ENCODE data around the gene MAPT.

Gene MAPT

GRCh38 chr17:45863857-45864654 is 30.3 kb upstream of the MAPT start:
- DNase-seq: no peak

DNA sequence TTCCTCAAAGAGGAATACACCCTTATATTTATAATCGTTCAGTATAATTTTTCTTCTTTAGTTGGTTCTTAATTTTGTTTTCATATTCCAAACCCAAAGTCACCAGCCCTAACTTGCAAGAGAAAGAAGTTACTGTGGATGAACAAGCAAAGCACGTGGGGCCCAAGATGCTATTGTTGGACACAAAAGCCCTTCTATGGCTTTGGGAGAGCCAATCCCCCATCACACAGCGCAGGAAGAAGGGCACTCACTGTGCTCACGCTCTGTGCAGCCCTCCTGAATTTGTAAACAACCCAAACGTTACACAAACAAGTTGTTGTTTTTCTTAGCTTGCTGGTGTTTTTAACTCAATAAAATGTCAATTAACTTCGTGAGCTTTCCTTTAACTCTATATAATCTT is 27.2 kb upstream of the MAPT start:
- DNase-seq: no peak

DNA sequence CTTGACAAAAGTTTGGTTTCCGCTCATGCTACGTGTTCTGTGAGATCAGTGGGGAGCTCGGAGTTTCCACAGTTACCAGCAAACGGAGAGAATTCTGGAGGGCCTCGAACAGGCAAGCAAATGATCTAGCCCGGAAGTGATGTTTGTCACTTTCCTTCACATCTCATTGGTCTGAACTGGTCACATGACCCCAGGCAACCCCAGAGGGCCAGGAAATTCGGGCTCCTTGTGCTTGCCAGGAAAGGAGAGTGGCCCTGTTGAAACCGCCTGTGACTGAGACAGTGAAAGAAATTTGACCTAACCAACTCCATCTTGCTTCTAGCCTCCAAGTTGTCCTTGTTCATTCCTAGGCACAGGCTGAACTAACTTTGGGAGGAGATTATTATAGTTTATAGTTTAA is 26.7 kb upstream of the MAPT start:
- no peak for DNase-seq

GRCh38 chr17:45868276-45868675 is 26.1 kb upstream of the MAPT start:
- DNase-seq: no peak

DNA sequence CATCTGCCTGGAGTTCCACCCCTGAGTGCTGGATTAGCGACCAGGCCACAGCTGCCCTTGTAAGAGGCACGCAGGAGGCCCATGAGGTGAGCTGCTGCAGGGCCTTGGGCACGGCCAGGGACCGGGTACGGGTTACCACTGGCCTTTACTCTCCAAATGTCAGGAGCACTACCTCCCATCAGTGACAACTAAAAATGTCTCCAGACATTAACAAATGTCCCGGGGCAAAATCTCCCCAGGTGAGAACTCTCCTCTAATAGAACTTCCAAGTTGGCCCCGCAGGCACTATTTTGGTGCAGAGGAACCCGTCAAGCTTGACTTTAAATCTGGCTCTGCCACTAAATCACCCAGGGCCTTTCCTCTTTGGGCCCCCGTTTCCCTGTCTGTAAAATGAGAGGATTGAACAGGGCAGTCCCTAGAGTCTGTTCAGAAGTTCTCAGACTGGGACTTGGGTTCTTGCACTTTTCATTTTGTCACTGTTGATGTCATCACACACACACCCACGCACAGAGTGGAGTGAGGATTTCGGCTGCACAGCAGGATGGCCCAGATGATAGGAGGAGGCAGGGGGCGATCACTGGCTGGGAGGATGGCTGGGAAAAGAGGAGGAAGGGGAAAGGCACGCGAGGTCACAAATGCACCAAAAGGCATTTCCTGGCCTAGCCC is 24.5 kb upstream of the MAPT start:
- DNase-seq: no peak

- DNase-seq: no peak
Measured at GRCh38 chr17:45870342-45870974, 23.9 kb upstream of the MAPT start.

DNA sequence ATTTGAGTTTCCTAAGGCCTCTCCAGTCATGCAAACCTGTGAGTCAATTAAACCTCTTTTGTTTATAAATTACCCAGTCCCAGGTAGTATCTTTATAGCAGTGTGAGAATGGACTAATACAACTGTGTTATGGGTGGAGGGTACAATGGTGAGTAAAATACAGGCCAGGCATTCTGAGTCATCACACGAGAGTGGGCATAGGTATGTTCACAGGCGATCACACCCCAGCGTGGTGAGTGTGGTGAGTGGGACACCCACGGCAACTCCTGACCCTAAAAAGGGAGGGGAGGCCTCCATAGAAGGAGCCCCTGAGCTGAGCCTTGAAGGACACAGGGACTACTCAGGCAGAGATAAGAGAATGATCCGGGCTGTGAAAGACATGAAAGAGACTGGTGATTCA is 22.6 kb upstream of the MAPT start:
- DNase-seq: no peak

GRCh38 chr17:45873728-45874127 is 20.6 kb upstream of the MAPT start:
- DNase-seq: peak; percentile 76

DNA sequence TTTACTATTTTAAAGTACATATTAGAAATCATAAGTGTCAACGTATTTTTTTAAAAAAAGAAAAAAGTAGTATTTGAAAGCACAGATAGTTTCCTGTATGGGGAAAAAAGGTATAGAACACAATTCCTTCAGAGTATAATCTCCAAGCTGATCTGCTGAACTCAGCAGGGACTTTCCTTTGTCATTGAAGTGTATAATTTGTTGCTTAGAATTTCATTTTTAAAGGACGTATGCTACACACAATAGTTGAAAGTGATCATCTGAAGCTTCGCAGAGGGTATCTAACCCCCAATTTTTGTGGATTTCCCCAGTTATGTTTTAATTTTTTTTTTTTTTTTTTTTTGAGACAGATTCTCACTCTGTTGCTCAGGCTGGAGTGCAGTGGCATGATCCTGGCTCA is 20.2 kb upstream of the MAPT start:
- DNase-seq: no peak

DNA sequence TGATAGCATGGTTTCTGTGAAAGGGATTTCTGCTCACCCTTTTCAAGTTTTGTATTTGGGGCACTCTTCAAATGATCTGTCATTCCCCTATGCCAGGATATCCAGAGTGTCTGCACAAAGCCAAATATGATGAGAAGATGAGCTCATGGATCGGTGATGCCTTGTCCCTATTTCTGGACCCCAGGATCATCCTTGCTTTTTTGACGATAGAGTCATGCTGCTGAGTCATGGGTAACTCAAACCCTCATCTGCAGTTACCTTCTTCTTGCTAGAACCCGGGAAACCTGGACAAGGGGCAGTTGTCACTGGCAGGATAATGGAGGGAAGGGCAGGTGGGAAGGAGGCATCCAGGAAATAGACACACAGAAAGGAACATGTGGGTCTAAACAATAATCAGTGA is 17.8 kb upstream of the MAPT start:
- peak; percentile 24 for DNase-seq

DNA sequence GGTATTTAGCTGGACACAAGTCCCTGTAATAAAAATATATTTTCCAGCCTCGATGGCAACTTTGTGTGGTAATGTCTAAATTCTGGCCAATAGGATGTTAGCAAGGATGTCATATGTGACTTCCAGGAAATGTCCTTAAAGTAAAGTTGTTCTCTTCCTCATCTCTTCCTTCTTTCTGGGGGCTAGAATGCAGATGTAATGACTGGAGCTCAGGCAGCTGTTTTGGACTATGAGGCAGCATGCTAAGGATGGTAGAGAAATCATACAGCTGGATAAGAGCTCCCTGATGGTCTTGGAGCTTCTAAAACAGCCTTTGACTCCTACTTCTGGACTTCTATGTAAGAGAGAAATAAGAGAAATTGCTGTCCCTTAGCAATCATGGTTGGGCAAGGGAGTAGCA is 16.9 kb upstream of the MAPT start:
- DNase-seq: no peak

DNA sequence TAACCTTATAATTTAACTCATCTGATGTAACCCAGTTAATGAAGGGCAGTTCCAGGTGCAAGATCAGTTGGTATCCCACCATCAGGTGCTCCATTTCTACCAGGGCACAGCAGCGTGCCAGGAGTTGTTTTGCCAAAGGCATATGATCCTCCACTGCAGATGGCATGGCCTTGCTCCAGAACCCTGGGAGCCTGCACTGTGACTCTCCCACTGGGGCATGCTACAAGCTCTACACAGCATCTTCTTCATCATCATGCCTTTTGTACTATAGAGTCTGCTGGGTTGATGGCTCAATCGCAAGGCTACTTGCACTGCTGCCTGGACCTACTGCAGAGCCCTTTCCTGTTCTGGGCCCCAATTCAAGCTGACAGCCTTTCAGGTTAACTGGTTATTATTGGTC is 11.3 kb upstream of the MAPT start:
- DNase-seq: peak; percentile 69

DNA sequence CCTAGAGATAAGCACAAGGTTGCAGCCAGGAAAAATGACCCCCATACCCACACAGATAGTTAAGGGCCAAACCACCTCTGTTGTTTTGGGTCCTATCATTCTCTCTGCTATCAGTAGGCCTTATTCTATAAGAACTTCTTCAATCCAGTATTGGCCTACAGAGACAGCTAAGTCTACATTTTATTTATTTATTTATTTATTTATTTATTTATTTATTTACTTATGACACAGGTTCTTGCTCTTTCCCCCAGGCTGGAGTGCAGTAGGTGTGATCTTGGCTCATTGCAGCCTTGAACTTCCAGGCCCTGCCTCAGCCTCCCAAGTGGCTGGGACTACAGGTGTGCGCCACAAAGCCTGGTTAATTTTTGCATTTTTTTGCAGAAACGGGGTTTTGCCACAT is 7.5 kb upstream of the MAPT start:
- no peak for DNase-seq

GRCh38 chr17:45888392-45888791 is 6.0 kb upstream of the MAPT start:
- no peak for DNase-seq

DNA sequence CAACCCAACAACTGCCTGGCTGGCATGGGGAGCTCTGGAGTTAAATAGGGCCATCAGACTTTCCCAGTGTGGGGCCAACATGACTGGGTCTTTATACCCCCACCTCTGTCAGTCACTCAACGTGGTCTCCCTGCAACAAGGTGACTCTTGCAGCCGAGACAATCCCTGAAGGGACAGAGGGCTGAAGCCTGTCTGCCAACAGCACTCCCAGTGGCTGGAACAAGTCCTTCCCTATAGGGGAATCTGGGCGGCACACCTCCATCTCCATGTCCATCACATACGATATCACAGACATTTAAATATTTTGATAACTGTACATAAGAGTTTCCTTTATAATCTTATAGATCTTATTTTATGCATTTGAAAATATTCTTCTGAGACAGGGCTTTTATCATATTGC is 4.8 kb upstream of the MAPT start:
- peak; percentile 24 for DNase-seq

GRCh38 chr17:45893725-45894021 is 681 bp upstream of the MAPT start:
- no peak for DNase-seq

DNA sequence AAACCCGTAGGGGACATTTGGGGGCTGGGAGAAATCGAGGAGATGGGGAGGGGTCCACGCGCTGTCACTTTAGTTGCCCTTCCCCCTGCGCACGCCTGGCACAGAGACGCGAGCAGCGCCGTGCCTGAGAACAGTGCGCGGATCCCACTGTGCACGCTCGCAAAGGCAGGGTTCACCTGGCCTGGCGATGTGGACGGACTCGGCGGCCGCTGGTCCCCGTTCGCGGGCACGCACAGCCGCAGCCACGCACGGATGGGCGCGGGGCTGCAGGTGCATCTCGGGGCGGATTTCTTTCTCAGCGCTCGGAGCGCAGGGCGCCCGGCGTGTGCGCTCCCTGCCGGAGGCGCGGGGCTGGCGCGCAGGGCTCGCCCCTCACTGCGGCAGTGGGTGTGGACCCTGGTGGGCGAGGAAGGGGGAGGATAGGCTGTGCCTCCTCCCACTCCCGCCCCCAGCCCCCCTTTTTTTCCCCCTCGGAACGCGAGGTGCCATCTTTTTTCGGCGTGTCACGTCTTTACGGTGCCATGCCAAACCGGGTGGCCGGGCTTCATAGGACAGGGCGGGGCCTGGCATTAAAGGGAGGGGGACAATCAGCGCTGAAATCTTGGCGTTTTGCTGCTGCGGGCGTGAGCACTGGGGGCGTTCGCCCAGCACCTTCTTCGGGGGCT is 1.1 kb downstream of the MAPT start:
- peak; percentile 94 for DNase-seq

GRCh38 chr17:45895969-45896785 is 1.8 kb downstream of the MAPT start:
- peak; percentile 83 for DNase-seq

DNA sequence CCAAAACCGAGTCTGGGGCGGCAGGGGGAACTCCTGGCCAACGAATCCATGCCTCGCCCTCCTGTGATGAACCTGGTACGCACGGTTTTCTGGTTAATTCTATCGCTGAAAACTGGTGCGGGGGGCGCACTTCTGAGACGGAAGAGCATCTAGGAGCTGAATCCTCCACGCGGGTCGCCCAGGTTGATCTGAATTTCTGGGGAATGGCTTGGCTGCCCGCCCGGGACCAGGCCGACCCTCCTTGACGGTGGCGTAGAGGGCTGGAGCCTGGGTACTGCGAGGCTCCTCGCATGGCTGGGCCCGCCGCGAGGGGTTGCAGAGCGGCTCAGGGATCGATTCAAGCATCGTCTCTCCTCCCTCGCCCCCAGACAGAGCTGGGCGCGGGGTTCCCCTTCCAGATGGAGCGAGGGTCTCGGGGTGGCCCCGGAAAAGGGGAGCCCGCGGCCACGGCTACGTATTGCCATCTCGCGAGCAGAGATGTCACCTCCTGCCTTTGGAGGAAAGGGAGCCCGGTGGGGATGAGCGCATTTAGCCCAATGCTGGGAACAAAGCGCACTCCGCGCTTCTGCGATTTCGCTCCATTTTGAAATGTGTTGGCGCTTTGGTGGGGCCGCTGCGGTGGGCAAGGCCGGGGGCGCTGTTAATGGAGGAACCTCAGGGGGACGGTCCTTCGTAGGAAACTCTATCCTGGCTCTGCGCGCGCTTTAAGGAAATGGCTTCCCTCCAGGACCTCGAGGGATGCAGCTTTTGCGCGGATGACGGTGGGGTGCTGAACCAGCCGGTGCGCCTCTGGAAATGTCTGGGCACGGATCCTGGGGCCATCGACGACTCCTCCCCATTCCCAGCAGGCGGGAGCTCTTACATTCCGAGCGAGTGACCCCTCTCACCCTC is 2.7 kb downstream of the MAPT start:
- DNase-seq: peak; percentile 89

DNA sequence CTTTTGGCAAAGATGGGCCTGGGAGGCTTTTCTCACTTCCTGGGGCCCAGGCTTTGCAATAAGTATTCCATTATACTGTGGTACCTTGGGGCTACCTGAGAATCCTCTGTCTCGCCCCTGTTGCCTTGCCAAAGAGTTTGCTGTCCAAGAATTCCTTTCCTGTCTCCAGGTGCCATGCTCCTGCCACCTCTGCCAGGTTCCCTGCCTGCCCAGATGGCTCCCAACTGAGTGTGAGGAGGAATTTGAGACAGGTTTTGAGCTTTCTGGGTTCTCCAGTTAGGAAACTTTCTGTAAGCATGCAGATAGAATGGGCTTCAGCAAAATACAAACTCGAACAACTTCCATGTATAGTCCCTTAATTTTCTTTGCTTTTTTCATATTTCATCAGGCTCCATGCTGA is 5.8 kb downstream of the MAPT start:
- no peak for DNase-seq

DNA sequence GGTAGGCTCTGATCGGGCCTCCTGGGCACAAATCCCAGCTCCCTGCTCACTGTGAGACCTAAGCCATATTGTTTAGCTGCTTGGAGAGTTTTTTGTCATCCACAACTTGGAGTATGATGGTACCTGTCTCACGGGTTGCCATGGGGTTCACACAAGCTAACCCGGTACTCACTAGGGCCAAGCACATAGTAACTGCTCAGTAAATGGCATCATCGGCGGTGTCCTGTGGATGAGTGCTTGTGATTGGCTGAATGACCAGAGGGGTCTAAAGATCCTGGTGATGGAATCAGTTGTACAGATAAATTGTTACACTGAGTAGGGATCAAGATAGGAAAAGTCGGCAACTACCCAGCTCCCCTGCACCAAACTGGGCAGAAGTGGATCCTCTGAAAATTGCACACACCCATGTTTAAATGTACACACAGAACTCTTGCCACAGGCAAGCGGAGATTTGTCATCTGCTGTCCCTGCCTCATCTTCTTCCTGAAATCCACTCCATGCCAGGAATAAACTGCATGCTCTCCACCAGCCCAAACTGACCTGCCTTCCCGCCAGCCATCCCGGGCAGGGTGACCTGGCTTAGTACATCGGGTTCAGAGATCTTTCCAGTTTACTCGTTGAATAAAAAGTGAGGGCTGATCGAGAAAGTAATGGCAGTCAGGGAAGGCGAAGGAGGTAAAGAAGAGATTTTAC is 6.5 kb downstream of the MAPT start:
- no peak for DNase-seq

Data from NCI-H69 (cell line).